H1 (cell line): ENCODE data around the gene MNS1. TPM values are rescaled to one million over a fixed set of nuclear protein-coding genes. Genes with fewer than 3 reads are reported as not detected.

ENCODE experiments used
- polyA plus RNA-seq, 7 experiments: library from polyadenylated mRNA; depleted of rRNA in 3 of 7; stranded (reverse) in 5 of 7; unstranded in 2 of 7; fragments of >200 nt in 5 of 7; fragments of 200-250 nt in 2 of 7; gene quantifications; 1 replicate in 5 of 7; 2 replicates in 1 of 7; 4 replicates in 1 of 7; pipeline versions ENCODE4 v1.2.1 to v1.2.3, GENCODE V29; 2011 to 2013; ENCODE audit warnings: missing spikeins in 2 of 7, mixed read lengths in 2 of 7
- total RNA-seq: library from RNA; stranded (reverse); fragmentation: NEBNext Ultra II Directional; extraction: Animal tissue kit (Norgen Biotek cat#: 25700); gene quantifications from 2 replicates; pipeline ENCODE4 v1.2.1, GENCODE V29; 2021
- TF ChIP-seq, protein P1 (sequence below): IDR thresholded peaks from 2 replicates; pipeline ENCODE4 v1.6.1; 2012; ENCODE audit warnings: low read length, inconsistent platforms

The MNS1 gene
- total and polyA plus RNA-seq, 2 of the 8 experiments (the other 6 are each of a cell fraction or from before 2014, with no cell fraction given), result 0.57 TPM; not detected in 1

DNA sequence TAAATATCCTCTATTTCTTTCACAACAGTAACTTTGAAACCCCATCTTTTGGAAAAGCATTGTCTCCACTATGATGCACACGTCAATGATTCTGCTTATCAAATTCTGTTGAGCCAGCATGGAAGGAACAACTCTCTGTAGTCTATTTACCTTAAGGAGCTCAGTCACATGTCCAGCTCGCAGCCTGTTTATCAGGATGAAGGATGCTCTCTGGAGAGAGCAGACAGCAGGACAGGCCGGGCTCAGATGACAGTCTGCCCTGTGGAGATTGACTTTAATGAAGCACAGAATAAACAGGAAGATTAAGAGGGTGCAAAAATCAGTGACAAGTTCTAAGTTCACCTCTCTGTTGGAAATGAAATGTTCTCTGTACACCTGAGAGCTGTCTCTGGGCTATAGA is 30.6 kb upstream of the MNS1 start (continued):
- TF ChIP-seq, protein P1, sequence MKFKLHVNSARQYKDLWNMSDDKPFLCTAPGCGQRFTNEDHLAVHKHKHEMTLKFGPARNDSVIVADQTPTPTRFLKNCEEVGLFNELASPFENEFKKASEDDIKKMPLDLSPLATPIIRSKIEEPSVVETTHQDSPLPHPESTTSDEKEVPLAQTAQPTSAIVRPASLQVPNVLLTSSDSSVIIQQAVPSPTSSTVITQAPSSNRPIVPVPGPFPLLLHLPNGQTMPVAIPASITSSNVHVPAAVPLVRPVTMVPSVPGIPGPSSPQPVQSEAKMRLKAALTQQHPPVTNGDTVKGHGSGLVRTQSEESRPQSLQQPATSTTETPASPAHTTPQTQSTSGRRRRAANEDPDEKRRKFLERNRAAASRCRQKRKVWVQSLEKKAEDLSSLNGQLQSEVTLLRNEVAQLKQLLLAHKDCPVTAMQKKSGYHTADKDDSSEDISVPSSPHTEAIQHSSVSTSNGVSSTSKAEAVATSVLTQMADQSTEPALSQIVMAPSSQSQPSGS, result no peak
